Activated CD4-positive, alpha-beta T cell treated with anti-CD3 and anti-CD28 coated beads, Interleukin-2, amount 10 ng/mL, durations not matched to agents 7 days and 5 days (primary cell): ENCODE measurements around the gene C21orf58. TPM values are rescaled to one million over a fixed set of nuclear protein-coding genes. Genes with fewer than 3 reads are reported as not detected.

Source experiments
- CTCF ChIA-PET: fragments of 350-600 bp; sonication (Branson Sonifier 250); formaldehyde crosslinking; loops from one replicate; lab custom pipeline; 2021; ENCODE audit warnings: antibody characterized with exemption; lab: Charles Lee
- POLR2A ChIA-PET: fragments of 350-600 bp; sonication (Branson Sonifier 250); formaldehyde crosslinking; loops from one replicate; lab custom pipeline; 2021; ENCODE audit warnings: antibody characterized with exemption; lab: Charles Lee
- DNase-seq: peaks from one replicate; pipeline ENCODE4 v3.0.0-alpha.2; 2020
- H3K27ac Mint-ChIP-seq: one replicate; pipeline ENCODE4 v1.8.0; 2021; ENCODE audit warnings: mild to moderate bottlenecking, moderate library complexity, mixed read lengths
- H3K27me3 Mint-ChIP-seq: one replicate; pipeline ENCODE4 v1.8.0; 2021; ENCODE audit warnings: mixed read lengths
- H3K36me3 Mint-ChIP-seq: one replicate; pipeline ENCODE4 v1.8.0; 2021; ENCODE audit warnings: low read depth, mixed read lengths
- H3K4me1 Mint-ChIP-seq: one replicate; pipeline ENCODE4 v1.8.0; 2021; ENCODE audit warnings: mixed read lengths
- H3K4me3 Mint-ChIP-seq: one replicate; pipeline ENCODE4 v1.8.0; 2021; ENCODE audit warnings: mild to moderate bottlenecking, moderate library complexity, mixed read lengths
- H3K9me3 Mint-ChIP-seq: one replicate; pipeline ENCODE4 v1.8.0; 2021; ENCODE audit warnings: mixed read lengths
- total RNA-seq, 2 experiments: library from RNA; stranded (reverse); gene quantifications; one replicate each; pipeline ENCODE4 v1.2.3, GENCODE V29; 2021

The C21orf58 gene
- total RNA-seq, 2 experiments from 2014 or later: 67.5 to 68.3 TPM

DNA sequence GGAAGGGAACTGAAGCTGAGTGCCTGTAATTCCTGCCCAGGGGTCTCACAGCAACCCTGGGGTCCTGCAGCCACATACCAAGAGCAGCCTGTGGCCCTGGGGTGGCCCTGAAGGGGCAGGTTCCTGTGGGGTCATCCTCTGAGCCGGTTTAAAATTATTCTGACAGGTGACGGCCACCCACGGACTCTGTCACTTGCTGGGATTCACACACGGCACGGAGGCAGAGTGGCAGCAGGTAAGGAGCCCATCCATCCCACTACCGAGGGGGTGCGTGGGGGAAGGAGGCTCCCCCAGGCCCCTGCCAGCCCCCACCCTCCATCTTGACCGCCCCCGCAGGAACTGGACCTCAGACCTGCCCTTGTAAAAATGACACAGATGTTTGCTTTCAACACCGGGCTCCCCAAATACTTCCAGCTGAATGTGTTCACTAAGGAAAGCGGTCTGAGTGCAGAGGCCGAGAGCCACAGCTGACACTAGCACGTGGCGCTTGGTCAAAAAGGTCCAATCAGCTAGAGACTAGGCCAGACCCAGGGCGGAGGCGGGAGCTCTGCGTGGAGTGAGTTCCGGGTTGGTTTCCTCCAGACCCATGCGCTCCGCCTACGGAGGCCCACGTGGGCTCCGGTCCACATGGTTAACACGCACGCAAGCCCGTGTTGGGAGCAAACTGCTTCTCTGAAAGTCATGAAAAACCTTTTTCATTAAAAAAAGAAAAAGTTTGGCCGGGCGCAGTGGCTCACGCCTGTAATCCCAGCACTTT, 27.5 kb downstream of the C21orf58 start:
- peak overlapping the region; percentile 69 for H3K27ac Mint-ChIP-seq
- POLR2A ChIA-PET: no interaction called here
- CTCF ChIA-PET: interaction anchor here (0.9 to 1.4 kb wide), 2 partner anchors 42 to 128 kb away, joined by 3 to 4 read pairs; no protein-coding TSS in a partner anchor

DNA sequence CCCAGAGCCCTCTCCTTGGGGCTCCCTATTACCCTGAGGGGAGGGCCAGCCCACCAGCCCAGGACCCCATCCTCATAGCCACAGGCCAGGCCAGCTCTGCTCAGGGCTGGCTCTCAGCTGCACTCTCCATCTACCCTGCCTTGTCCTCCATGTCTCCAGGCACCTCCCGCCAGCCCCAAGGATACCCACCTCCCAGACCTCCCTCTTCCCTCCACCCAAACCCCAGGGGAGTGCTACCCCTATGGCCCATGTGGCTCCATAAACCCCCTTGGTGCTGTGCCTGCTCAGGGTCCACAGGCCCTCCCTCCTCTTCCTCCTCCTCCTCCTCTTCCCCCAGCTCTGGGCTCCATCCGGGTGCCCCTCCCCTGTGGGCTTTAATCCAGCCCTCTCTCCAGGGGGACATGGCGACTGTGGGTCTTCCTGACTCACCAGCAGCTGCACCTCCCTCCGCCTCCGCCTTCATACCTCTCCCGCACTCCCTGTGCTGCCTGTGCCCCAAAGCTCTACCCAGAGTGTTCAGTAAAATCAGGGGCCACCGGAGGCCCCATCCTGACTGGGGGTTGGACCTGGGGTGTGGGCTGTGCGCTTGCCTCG, 28.4 kb downstream of the C21orf58 start:
- H3K27ac Mint-ChIP-seq: peak overlapping the region; percentile 25
- ChIA-PET CTCF (interaction anchor here (1.5 kb wide), 1 partner anchor 11 kb away, joined by 3 read pairs; no protein-coding TSS in a partner anchor), POLR2A (no interaction called here)

More for the DNA sequence above, 27.5 kb downstream of the C21orf58 start:
- Mint-ChIP-seq H3K27me3 (no peaks in the 10 kb centered on the region), H3K4me3 (peak overlapping the region; percentile 14), H3K9me3 (peaks cover 8% of the 10 kb centered on the region), H3K36me3 (peaks cover 35% of the 10 kb centered on the region), H3K4me1 (peaks cover 19% of the 10 kb centered on the region)
- DNase-seq: peak; percentile 47

GRCh38 chr21:46294647-46295176, 29.0 kb downstream of the C21orf58 start:
- Mint-ChIP-seq H3K36me3 (peaks cover 26% of the 10 kb centered on the region), H3K4me1 (peaks cover 25% of the 10 kb centered on the region), H3K27ac (no peak overlapping the region), H3K4me3 (no peak overlapping the region), H3K27me3 (no peaks in the 10 kb centered on the region), H3K9me3 (peaks cover 8% of the 10 kb centered on the region)
- no peak for DNase-seq
- ChIA-PET CTCF (interaction anchor here (1.5 kb wide), 1 partner anchor 10 kb away, joined by 3 read pairs; no protein-coding TSS in a partner anchor), POLR2A (no interaction called here)

More for the DNA sequence above, 28.4 kb downstream of the C21orf58 start:
- peaks cover 31% of the 10 kb centered on the region for H3K36me3 Mint-ChIP-seq
- peaks cover 23% of the 10 kb centered on the region for H3K4me1 Mint-ChIP-seq
- no peaks in the 10 kb centered on the region for H3K27me3 Mint-ChIP-seq
- DNase-seq: no peak
- no peak overlapping the region for H3K4me3 Mint-ChIP-seq
- peaks cover 8% of the 10 kb centered on the region for H3K9me3 Mint-ChIP-seq

GRCh38 chr21:46291561-46291960, 32.1 kb downstream of the C21orf58 start:
- Mint-ChIP-seq H3K27ac (no peak overlapping the region), H3K4me3 (no peak overlapping the region), H3K4me1 (peaks cover 44% of the 10 kb centered on the region), H3K27me3 (no peaks in the 10 kb centered on the region), H3K9me3 (peaks cover 8% of the 10 kb centered on the region), H3K36me3 (peaks cover 19% of the 10 kb centered on the region)
- no peak for DNase-seq
- ChIA-PET POLR2A (no interaction called here), CTCF (no interaction called here)

GRCh38 chr21:46289655-46290179, 34.0 kb downstream of the C21orf58 start:
- no peaks in the 10 kb centered on the region for H3K27me3 Mint-ChIP-seq
- H3K27ac Mint-ChIP-seq: no peak overlapping the region
- ChIA-PET POLR2A (no interaction called here), CTCF (interaction anchor here (0.7 kb wide), 1 partner anchor 14 kb away, joined by 4 read pairs; no protein-coding TSS in a partner anchor)
- DNase-seq: no peak
- peaks cover 44% of the 10 kb centered on the region for H3K4me1 Mint-ChIP-seq
- H3K9me3 Mint-ChIP-seq: peaks cover 8% of the 10 kb centered on the region
- H3K36me3 Mint-ChIP-seq: peaks cover 23% of the 10 kb centered on the region
- no peak overlapping the region for H3K4me3 Mint-ChIP-seq

DNA sequence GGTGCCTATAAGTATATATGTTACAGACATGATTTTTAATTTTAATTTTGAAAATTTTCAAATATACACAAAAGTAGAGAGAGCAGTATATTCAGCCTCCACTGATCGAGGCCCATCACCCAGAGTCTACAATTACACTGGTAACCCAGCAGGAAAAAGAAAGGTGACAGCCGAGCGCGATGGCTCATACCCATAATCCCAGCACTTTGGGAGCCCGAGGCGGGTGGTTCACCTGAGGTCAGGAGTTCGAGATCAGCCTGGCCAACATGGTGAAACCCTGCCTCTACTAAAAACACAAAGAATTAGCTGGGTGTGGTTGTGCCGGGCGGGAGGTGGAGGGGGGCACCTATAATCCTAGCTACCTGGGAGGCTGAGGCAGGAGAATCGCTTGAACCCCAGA, 36.1 kb downstream of the C21orf58 start:
- no peak for DNase-seq
- H3K36me3 Mint-ChIP-seq: peaks cover 42% of the 10 kb centered on the region
- no peaks in the 10 kb centered on the region for H3K27me3 Mint-ChIP-seq
- peak overlapping the region; percentile 93 for H3K4me3 Mint-ChIP-seq
- peaks cover 62% of the 10 kb centered on the region for H3K4me1 Mint-ChIP-seq
- CTCF ChIA-PET: no interaction called here
- POLR2A ChIA-PET: no interaction called here
- peaks cover 8% of the 10 kb centered on the region for H3K9me3 Mint-ChIP-seq
- H3K27ac Mint-ChIP-seq: no peak overlapping the region

GRCh38 chr21:46286648-46287002, 37.0 kb downstream of the C21orf58 start:
- H3K4me3 Mint-ChIP-seq: peak overlapping the region; percentile 93
- ChIA-PET POLR2A (no interaction called here), CTCF (no interaction called here)
- H3K27me3 Mint-ChIP-seq: no peaks in the 10 kb centered on the region
- H3K27ac Mint-ChIP-seq: peak overlapping the region; percentile 94
- peaks cover 2% of the 10 kb centered on the region for H3K9me3 Mint-ChIP-seq
- peaks cover 36% of the 10 kb centered on the region for H3K36me3 Mint-ChIP-seq
- peaks cover 66% of the 10 kb centered on the region for H3K4me1 Mint-ChIP-seq
- no peak for DNase-seq

DNA sequence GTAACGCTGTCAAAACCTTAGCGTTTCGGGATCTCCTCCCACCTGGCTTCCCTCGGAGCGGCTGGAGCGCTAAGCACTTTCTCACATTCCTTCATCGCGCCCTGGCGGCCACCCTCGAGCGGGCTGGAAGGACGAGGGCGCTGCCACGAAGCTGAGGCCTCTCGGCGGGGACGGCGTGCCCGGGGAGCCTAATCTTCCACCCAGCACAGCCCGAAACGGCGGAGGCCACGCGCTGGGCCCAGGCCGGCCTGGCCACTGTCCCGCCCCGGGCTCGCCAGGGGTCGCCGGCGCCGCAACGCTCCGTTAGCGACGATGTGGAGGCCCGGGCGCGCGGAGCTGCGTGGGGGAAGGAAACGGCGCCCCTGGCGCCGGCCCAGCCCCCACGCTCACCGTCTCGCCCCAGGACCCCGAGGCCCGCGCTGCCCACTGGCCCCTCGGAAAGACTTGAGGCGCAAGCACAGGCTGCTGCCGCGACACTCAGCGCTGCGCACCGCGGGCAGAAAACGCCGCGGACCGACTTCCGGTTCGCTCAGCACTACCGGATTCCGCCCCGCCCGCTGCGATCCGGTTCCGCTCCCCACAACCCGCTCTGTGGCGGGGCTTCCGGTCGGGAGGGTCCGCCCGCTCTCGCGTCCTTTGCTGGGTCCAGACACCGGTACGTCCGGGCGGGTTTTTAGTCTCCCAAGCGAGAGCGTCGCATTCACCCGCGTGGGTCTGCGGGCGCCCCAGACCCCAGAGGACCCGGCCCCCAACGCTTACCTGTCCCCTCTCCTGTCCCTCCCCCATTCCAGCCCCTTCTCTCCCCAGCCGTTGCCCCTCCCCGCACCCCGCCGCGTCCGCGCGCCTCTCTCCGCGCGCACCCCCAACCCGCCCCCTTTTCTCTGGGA, 37.7 kb downstream of the C21orf58 start, which contains the start of gene YBEY:
Gene YBEY, plus strand, starts transcription at position 582 of the 887 bp plus-strand sequence. CDS start 572 bp downstream, outside the sequence.
- CTCF ChIA-PET: interaction anchor here (0.5 to 1.2 kb wide), 3 partner anchors 14 to 76 kb away, joined by 3 read pairs; no protein-coding TSS in a partner anchor
- Mint-ChIP-seq H3K9me3 (no peaks in the 10 kb centered on the region), H3K4me3 (peak within 1 kb of the TSS; percentile 93), H3K36me3 (peaks cover 33% of the 10 kb centered on the region), H3K27ac (peak within 1 kb of the TSS; percentile 94), H3K27me3 (no peaks in the 10 kb centered on the region), H3K4me1 (peaks cover 65% of the 10 kb centered on the region)
- POLR2A ChIA-PET: no interaction called here
- peak; percentile 89 for DNase-seq

DNA sequence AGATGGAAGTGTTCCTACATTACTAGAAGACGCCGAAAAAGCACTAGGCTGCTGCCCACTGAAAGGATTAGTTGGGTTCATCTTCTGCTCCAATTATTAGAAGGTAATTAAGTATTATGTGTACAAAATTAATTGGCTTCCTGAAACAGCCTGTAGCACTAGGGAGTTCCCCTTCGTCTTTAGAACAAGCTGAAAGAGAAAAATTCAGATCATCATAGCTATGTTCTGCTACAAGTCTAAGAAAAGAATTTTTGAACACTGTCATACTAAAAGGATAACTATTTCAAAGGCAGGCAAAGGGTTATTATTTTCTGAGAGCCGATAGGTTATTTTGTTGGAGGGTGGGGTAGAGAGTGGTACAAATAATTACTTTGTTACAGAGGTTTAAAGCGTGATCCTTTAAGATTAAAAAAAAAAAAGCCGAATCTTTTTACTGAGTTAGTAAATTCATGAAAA, 38.4 kb downstream of the C21orf58 start, which contains the start of gene MCM3AP:
Gene MCM3AP, minus strand, starts transcription at position 406 of the 456 bp plus-strand sequence. Its CDS starts 325 bp downstream, at position 81.
- Mint-ChIP-seq H3K36me3 (peaks cover 37% of the 10 kb centered on the region), H3K27me3 (no peaks in the 10 kb centered on the region), H3K9me3 (no peaks in the 10 kb centered on the region), H3K4me3 (peak within 1 kb of the TSS; percentile 93), H3K27ac (peak within 1 kb of the TSS; percentile 94), H3K4me1 (peaks cover 62% of the 10 kb centered on the region)
- POLR2A ChIA-PET: no interaction called here
- CTCF ChIA-PET: interaction anchor here (0.5 to 1.2 kb wide), 5 partner anchors 10 to 76 kb away, joined by 3 read pairs; no protein-coding TSS in a partner anchor
- DNase-seq: no peak

DNA sequence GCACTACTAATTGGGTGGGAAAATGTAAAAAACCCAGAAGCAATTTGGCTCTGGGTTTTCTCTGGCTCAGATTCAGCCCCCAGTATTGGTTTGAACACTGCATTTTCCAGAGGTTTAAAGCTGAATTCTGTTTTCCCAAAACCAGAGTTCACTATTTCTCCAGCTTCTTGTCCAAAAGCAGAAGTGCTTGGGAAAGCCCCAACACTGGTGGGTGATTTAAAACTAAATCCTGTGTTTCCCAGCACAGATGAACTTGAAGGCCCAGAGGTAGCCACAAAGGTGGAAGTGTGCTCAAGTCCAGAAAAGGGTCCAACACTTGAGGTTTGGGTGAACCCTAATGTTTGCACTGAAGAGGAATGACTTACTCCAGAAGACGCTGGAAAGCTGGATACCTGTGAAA, 38.9 kb downstream of the C21orf58 start:
- DNase-seq: no peak
- peak overlapping the region; percentile 93 for H3K4me3 Mint-ChIP-seq
- peaks cover 61% of the 10 kb centered on the region for H3K4me1 Mint-ChIP-seq
- no peaks in the 10 kb centered on the region for H3K27me3 Mint-ChIP-seq
- H3K27ac Mint-ChIP-seq: peak overlapping the region; percentile 89
- H3K36me3 Mint-ChIP-seq: peaks cover 40% of the 10 kb centered on the region
- CTCF ChIA-PET: interaction anchor here (0.5 to 1.1 kb wide), 3 partner anchors 10 to 26 kb away, joined by 3 read pairs; no protein-coding TSS in a partner anchor
- POLR2A ChIA-PET: no interaction called here
- no peaks in the 10 kb centered on the region for H3K9me3 Mint-ChIP-seq

DNA sequence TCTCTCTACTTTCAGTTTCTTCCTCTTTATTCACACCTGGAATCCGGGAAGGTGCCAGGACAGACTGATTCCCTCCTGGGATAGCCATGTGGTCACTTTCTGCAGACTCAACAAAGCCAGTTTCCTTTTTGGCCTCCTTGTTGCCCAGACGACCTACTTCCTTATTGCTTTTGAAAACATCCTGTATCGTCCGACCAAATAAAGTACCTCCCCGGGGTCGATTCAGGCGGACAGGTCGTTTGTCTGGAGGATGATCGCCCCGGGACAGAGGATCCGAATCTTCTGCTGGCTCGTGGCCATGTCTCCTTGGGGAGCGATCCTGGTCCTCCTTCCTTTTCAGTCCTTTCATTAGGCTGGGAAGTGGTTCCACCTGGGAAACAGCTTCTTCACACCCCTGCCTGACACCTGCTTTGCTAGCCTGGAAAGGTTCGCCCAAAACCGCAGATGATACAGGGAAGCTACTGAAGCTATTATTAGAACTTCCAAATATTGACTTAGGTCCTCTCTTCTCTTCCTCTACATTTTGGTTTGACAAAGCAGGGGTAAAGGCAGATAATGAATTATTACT, 39.5 kb downstream of the C21orf58 start:
- Mint-ChIP-seq H3K27ac (peak overlapping the region; percentile 74), H3K9me3 (no peaks in the 10 kb centered on the region), H3K4me1 (peaks cover 58% of the 10 kb centered on the region), H3K27me3 (no peaks in the 10 kb centered on the region), H3K4me3 (peak overlapping the region; percentile 93), H3K36me3 (peaks cover 45% of the 10 kb centered on the region)
- ChIA-PET CTCF (interaction anchor here (0.5 to 1.1 kb wide), 3 partner anchors 11 to 25 kb away, joined by 3 read pairs; no protein-coding TSS in a partner anchor), POLR2A (no interaction called here)
- DNase-seq: no peak
